ENCODE measurements around the gene FSIP2.

FSIP2 gene

GRCh38 chr2:185807351-185807750 is 68.7 kb downstream of the FSIP2 start:
- TF ChIP-seq ZFX (IDR thresholded peaks at IDR 0.05; ENCODE audit: borderline replicate concordance): no peak
- TF ChIP-seq CTCF (IDR thresholded peaks at IDR 0.05): no peak
- no peak overlapping the region for H3K27ac ChIP-seq

GRCh38 chr2:185811580-185811979 is 73.0 kb downstream of the FSIP2 start:
- no peak overlapping the region for H3K27ac ChIP-seq
- TF ChIP-seq CTCF (IDR thresholded peaks at IDR 0.05) (no peak), ZFX (IDR thresholded peaks at IDR 0.05; ENCODE audit: borderline replicate concordance) (no peak)

GRCh38 chr2:185813707-185814106 is 75.1 kb downstream of the FSIP2 start:
- no peak for TF ChIP-seq ZFX (IDR thresholded peaks at IDR 0.05; ENCODE audit: borderline replicate concordance)
- no peak for TF ChIP-seq CTCF (IDR thresholded peaks at IDR 0.05)
- no peak overlapping the region for H3K27ac ChIP-seq

- TF ChIP-seq ZFX (IDR thresholded peaks at IDR 0.05; ENCODE audit: borderline replicate concordance) (no peak), CTCF (IDR thresholded peaks at IDR 0.05) (no peak)
- no peak overlapping the region for H3K27ac ChIP-seq
Measured at GRCh38 chr2:185817991-185818390, 79.4 kb downstream of the FSIP2 start.

GRCh38 chr2:185821467-185821866 is 82.9 kb downstream of the FSIP2 start:
- TF ChIP-seq CTCF (IDR thresholded peaks at IDR 0.05) (no peak), ZFX (IDR thresholded peaks at IDR 0.05; ENCODE audit: borderline replicate concordance) (no peak)
- no peak overlapping the region for H3K27ac ChIP-seq

- no peak for TF ChIP-seq CTCF (IDR thresholded peaks at IDR 0.05)
- no peak for TF ChIP-seq ZFX (IDR thresholded peaks at IDR 0.05; ENCODE audit: borderline replicate concordance)
Measured at GRCh38 chr2:185823773-185824172, 85.2 kb downstream of the FSIP2 start.

GRCh38 chr2:185825557-185825956 is 87.0 kb downstream of the FSIP2 start:
- no peak for TF ChIP-seq CTCF (IDR thresholded peaks at IDR 0.05)
- TF ChIP-seq ZFX (IDR thresholded peaks at IDR 0.05; ENCODE audit: borderline replicate concordance): no peak
- no peak overlapping the region for H3K27ac ChIP-seq

More at GRCh38 chr2:185823773-185824172, 85.2 kb downstream of the FSIP2 start:
- no peak overlapping the region for H3K27ac ChIP-seq

Measured in 22Rv1 (cell line).